ENCODE results near the gene SLC15A4. TPM values are rescaled to one million over a fixed set of nuclear protein-coding genes. Genes with fewer than 3 reads are reported as not detected.

SLC15A4 gene
- total RNA-seq, 2 experiments from 2014 or later: 53.3 to 87.3 TPM

GRCh38 chr12:128853600-128854197 is 29.9 kb upstream of the SLC15A4 start:
- Histone ChIP-seq H2AFZ (ENCODE audit: low read length) (no peak overlapping the region), H3K4me1 (ENCODE audit: insufficient read depth, low read length, poor library complexity, severe bottlenecking) (no peaks in the 10 kb centered on the region), H3K9me2 (ENCODE audit: insufficient read depth, low read length) (no peaks in the 10 kb centered on the region), H3K9me3 (ENCODE audit: low read length) (no peaks in the 10 kb centered on the region), H3K36me3 (ENCODE audit: insufficient read depth, low read length) (no peaks in the 10 kb centered on the region), H3K4me3 (ENCODE audit: low read depth, low read length, poor library complexity, severe bottlenecking) (no peak overlapping the region), H3K27ac (ENCODE audit: low read depth, low read length, poor library complexity, severe bottlenecking) (no peak overlapping the region), H4K20me1 (ENCODE audit: insufficient read depth, low read length) (no peaks in the 10 kb centered on the region), H3K4me2 (ENCODE audit: low read length) (no peak overlapping the region), H3K79me2 (ENCODE audit: insufficient read depth, low read depth, low read length) (no peaks in the 10 kb centered on the region)
- no peak for DNase-seq (ENCODE audit: low spot score)
- CTCF ChIA-PET (ENCODE audit: unreplicated experiment): no interaction called here
- BruUV-seq (replicated peaks): no TSS peak
- TF ChIP-seq CTCF (conservative IDR thresholded peaks at IDR 0.05; ENCODE audit: low read length) (no peak), EZH2phosphoT487 (IDR thresholded peaks at IDR 0.05; ENCODE audit: borderline replicate concordance, low read depth, low read length) (no peak)
- POLR2A ChIA-PET: no interaction called here
- intact Hi-C loops (cut with micrococcal nuclease; ENCODE audit: unreplicated experiment): no loop called here

- BruUV-seq (replicated peaks): no TSS peak
- Histone ChIP-seq H3K36me3 (ENCODE audit: insufficient read depth, low read length) (no peaks in the 10 kb centered on the region), H3K4me1 (ENCODE audit: insufficient read depth, low read length, poor library complexity, severe bottlenecking) (no peaks in the 10 kb centered on the region), H2AFZ (ENCODE audit: low read length) (no peak within 1 kb of the TSS), H4K20me1 (ENCODE audit: insufficient read depth, low read length) (no peaks in the 10 kb centered on the region), H3K4me3 (ENCODE audit: low read depth, low read length, poor library complexity, severe bottlenecking) (no peak within 1 kb of the TSS), H3K79me2 (ENCODE audit: insufficient read depth, low read depth, low read length) (no peaks in the 10 kb centered on the region), H3K4me2 (ENCODE audit: low read length) (no peak within 1 kb of the TSS), H3K27ac (ENCODE audit: low read depth, low read length, poor library complexity, severe bottlenecking) (no peak within 1 kb of the TSS), H3K9me2 (ENCODE audit: insufficient read depth, low read length) (no peaks in the 10 kb centered on the region), H3K9me3 (ENCODE audit: low read length) (no peaks in the 10 kb centered on the region)
- DNase-seq (ENCODE audit: low spot score): no peak
- CTCF ChIA-PET (ENCODE audit: unreplicated experiment): no interaction called here
- TF ChIP-seq CTCF (conservative IDR thresholded peaks at IDR 0.05; ENCODE audit: low read length) (no peak), EZH2phosphoT487 (IDR thresholded peaks at IDR 0.05; ENCODE audit: borderline replicate concordance, low read depth, low read length) (no peak)
- intact Hi-C loops (cut with micrococcal nuclease; ENCODE audit: unreplicated experiment): no loop called here
- POLR2A ChIA-PET: no interaction called here
These were observed 29.3 kb upstream of the SLC15A4 start, which contains the start of gene GLT1D1 for GRCh38 chr12:128852885-128853599. Gene GLT1D1 (plus strand): TSS chr12:128853478. CDS start chr12:128853582, 104 bp downstream.
